Liver (tissue), 3 donors: Measurements from ENCODE around the gene DIO1.

ENCODE experiments used
- GABPA ChIP-seq, 2 donors: IDR thresholded peaks in 1 of 2; conservative IDR thresholded peaks in 1 of 2; 2 replicates each; pipeline ENCODE4 v1.6.1; 2016; ENCODE audit warnings: antibody characterized with exemption in 2 of 2, mild to moderate bottlenecking in 1 of 2, moderate library complexity in 1 of 2
- RAD21 ChIP-seq, 2 donors: IDR thresholded peaks; 2 replicates each; pipeline ENCODE4 v1.6.1; 2016; ENCODE audit warnings: antibody characterized with exemption in 2 of 2, mild to moderate bottlenecking in 2 of 2
- RXRA ChIP-seq, 2 donors: IDR thresholded peaks; 2 replicates each; pipeline ENCODE4 v1.6.1; 2017 to 2018; ENCODE audit warnings: antibody characterized with exemption in 2 of 2, mild to moderate bottlenecking in 1 of 2
- YY1 ChIP-seq: IDR thresholded peaks from 2 replicates; pipeline ENCODE4 v1.6.1; 2016; ENCODE audit warnings: antibody characterized with exemption, mild to moderate bottlenecking
- TF ChIP-seq, protein P1 (sequence below): fragments of 150-350 bp; IDR thresholded peaks from 2 replicates; pipeline ENCODE4 v1.5.1; 2017; ENCODE audit warnings: improper control_type of control experiment, low read depth, low read length; ENCODE audit not compliant: missing input control
- TF ChIP-seq, protein P2 (sequence below): IDR thresholded peaks from 2 replicates; pipeline ENCODE4 v1.6.1; 2016; ENCODE audit warnings: antibody characterized with exemption, mild to moderate bottlenecking
- TF ChIP-seq, protein P3 (sequence below): IDR thresholded peaks from 2 replicates; pipeline ENCODE4 v1.6.1; 2016; ENCODE audit warnings: antibody characterized with exemption
- donor health status: healthy.
- donor health status: healthy.

DNA sequence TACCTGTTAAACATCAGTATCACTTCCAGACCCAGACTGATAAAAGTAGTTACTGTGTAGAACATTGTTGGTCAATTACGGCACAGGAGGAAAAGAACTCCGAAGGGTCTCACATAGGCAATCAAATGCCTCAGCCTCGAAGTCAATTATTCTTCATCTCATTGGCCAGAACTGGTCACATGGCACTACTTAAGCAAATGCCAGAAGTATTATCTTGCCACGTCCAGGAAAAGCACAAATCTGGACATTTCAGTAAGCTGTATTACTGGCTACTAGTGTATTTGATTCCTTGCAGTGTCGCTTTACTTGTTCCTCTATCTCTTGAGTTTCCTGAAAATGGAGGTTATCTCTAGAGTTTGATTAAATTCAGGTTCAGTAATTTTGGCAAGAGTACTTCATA, 24.4 kb downstream of the DIO1 start:
- TF ChIP-seq RAD21 (IDR thresholded peaks at IDR 0.05) (no peak), RXRA (IDR thresholded peaks at IDR 0.05) (no peak), GABPA (IDR thresholded peaks at IDR 0.05 in 1 of 2, conservative IDR thresholded peaks at IDR 0.05 in 1 of 2) (no peak), YY1 (no peak)
- TF ChIP-seq, protein P1, sequence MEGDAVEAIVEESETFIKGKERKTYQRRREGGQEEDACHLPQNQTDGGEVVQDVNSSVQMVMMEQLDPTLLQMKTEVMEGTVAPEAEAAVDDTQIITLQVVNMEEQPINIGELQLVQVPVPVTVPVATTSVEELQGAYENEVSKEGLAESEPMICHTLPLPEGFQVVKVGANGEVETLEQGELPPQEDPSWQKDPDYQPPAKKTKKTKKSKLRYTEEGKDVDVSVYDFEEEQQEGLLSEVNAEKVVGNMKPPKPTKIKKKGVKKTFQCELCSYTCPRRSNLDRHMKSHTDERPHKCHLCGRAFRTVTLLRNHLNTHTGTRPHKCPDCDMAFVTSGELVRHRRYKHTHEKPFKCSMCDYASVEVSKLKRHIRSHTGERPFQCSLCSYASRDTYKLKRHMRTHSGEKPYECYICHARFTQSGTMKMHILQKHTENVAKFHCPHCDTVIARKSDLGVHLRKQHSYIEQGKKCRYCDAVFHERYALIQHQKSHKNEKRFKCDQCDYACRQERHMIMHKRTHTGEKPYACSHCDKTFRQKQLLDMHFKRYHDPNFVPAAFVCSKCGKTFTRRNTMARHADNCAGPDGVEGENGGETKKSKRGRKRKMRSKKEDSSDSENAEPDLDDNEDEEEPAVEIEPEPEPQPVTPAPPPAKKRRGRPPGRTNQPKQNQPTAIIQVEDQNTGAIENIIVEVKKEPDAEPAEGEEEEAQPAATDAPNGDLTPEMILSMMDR, result no peak
- TF ChIP-seq, protein P2, sequence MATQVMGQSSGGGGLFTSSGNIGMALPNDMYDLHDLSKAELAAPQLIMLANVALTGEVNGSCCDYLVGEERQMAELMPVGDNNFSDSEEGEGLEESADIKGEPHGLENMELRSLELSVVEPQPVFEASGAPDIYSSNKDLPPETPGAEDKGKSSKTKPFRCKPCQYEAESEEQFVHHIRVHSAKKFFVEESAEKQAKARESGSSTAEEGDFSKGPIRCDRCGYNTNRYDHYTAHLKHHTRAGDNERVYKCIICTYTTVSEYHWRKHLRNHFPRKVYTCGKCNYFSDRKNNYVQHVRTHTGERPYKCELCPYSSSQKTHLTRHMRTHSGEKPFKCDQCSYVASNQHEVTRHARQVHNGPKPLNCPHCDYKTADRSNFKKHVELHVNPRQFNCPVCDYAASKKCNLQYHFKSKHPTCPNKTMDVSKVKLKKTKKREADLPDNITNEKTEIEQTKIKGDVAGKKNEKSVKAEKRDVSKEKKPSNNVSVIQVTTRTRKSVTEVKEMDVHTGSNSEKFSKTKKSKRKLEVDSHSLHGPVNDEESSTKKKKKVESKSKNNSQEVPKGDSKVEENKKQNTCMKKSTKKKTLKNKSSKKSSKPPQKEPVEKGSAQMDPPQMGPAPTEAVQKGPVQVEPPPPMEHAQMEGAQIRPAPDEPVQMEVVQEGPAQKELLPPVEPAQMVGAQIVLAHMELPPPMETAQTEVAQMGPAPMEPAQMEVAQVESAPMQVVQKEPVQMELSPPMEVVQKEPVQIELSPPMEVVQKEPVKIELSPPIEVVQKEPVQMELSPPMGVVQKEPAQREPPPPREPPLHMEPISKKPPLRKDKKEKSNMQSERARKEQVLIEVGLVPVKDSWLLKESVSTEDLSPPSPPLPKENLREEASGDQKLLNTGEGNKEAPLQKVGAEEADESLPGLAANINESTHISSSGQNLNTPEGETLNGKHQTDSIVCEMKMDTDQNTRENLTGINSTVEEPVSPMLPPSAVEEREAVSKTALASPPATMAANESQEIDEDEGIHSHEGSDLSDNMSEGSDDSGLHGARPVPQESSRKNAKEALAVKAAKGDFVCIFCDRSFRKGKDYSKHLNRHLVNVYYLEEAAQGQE, result no peak
- TF ChIP-seq, protein P3, sequence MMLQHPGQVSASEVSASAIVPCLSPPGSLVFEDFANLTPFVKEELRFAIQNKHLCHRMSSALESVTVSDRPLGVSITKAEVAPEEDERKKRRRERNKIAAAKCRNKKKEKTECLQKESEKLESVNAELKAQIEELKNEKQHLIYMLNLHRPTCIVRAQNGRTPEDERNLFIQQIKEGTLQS, result no peak
